Mammary epithelial cell (primary cell): ENCODE data around the gene LIN7A.

Experiments used
- CTCF ChIP-seq, 2 donors: IDR thresholded peaks in 1 of 2; conservative IDR thresholded peaks in 1 of 2; 2 replicates each; pipeline ENCODE4 v1.5.1; 2011 to 2012; ENCODE audit warnings: inconsistent platforms in 2 of 2, low read length in 2 of 2, mild to moderate bottlenecking in 2 of 2, control low read depth in 1 of 2, low read depth in 1 of 2; ENCODE audit not compliant: insufficient read depth in 1 of 2; ENCODE audit errors: extremely low read depth in 1 of 2
- EZH2 ChIP-seq: IDR thresholded peaks from 2 replicates; pipeline ENCODE4 v1.6.1; 2012; ENCODE audit warnings: low read length, inconsistent platforms, borderline replicate concordance

DNA sequence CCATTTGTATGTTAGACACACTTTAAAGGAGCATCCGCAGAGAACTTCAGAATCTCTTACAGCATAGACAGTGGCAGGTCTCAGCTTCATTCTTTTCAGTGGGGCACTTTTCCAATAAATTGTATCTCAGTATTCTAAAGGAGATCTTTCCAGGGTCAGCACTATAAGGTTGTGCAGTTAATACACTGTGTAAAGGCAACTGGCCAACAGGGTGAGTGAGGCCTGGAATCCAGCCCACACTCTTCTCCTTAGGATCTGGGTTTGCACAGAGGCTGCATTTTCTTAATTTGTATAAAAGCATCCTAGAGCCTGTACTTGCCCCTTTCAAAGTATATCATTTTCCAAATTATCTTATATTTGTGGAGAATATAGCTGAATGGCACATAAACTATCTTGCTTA, 126.9 kb downstream of the LIN7A start:
- TF ChIP-seq CTCF (conservative IDR thresholded peaks at IDR 0.05 in 1 of 2, IDR thresholded peaks at IDR 0.05 in 1 of 2; ENCODE audit: extremely low read depth in 1 of 2, insufficient read depth in 1 of 2, low read depth in 1 of 2, low read length in 2 of 2) (no peak), EZH2 (no peak)
